Germinal center (tissue), 1 donor: Measurements from ENCODE around the gene CDCP1.
"Not testable (repeated sequence)": the region's sequence is repeated elsewhere in the genome, so short reads cannot be mapped to it uniquely, and the experiment has no call there.

Experiments used
- DNase-seq: peaks from one replicate; pipeline ENCODE4 v3.0.0; 2012; ENCODE audit warnings: mixed read lengths, low spot score

The CDCP1 gene

DNA sequence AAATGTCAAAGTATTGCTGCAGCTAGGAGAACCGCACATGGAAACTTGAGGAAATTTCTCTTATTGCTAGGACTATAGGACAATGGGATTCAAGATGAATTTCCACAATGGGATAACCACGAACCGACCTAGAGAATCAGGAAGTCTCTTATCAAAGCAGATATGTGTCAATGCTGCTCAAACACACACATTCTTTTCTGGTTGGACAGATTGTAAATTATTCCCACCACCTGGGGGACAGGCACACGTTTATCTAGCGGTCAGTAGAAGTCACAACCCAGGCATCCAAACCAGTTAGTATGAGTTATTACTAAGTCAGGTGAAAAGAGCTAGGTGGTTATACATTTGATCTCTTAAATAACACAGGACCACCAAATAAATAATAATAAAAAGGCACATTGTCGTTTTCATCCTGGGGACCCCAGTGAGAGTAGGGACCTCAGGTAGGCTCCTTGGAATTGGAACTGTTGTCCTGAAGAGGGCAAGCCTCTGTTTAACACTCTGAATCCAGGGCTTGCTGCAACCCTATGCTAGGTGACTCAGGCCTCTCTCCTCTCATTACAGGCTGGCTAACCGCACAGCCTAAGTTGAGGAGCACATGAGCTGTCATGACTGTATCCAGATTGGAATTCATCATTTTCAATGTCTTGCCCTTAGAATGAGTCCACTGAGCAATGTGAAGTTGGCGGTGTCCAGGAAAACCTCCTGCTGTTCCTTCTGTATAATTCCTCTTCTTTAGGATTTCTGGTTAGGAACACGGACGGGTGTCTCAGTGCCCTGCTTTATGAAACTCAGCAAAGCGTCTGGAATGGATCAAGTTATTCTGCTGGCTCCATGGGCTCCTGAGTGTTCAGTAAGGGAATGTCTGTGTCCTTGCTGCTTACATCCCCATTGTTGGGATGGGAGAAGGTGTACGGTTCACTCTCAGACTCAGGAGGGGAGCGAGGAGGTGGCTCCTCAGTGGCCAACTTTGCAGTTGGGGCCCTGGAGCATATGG lies 61.1 kb downstream of the CDCP1 start:
- DNase-seq = no peak

GRCh38 chr3:45084361-45084760 lies 61.8 kb downstream of the CDCP1 start:
- DNase-seq = no peak

GRCh38 chr3:45083023-45083422 lies 63.2 kb downstream of the CDCP1 start:
- no peak for DNase-seq

DNA sequence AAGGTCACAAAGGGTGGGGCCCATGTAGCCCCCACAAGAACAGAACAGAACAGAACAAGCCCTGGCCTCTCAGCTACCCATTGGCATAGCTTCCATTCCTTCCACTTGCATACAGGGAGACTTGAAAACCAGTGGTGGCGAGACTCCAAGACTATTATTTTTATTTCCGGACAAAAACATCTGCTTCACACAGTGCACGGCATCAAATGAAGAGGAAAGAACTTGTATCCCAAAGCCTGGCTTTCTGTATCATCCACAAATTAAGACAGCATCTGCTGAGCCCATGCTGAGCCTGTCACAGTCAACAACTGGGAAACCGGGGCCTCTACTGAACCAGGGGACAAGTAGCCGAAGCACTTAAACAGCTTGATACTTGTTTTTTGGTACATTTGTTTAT lies 64.0 kb downstream of the CDCP1 start:
- no peak for DNase-seq

- DNase-seq = no peak
Measured at GRCh38 chr3:45081506-45082141, 64.6 kb downstream of the CDCP1 start.

DNA sequence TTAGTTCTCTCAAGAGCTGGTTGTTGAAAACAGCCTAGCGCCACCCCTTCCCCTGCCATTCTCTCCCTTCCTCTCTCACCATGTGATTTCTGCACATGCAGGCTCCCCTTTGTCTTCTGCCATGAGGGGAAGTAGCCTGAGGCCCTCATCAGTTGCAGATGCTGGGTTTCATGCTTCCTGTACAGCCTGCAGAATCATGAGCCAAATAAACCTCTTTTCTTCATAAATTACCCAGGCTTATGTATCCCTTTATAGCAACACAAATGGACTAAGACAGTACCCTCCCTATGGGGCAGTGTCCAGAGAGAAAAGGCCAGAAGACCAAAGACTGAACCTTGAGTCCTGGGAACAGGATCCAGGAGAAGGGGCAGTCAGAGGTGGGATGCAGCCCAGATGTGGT lies 65.4 kb downstream of the CDCP1 start:
- DNase-seq = no peak

DNA sequence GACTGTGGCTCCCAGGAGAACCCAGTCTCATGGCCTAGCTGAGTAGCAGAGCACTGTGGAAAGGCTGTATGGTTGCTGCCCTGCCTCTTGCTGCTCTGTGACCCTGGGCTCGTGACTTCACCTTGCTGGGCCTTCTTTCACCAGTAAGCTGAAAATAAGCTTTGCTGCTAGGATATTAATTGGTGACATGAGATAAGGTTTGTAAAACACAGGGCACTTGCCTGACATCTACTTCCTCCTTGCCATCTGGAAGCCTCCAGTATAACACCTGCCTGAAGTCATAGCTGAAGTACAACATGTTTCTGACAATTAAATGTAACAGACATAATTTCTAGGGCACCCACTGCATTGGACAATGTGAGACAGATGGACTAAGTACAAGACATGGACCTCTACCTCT lies 66.5 kb downstream of the CDCP1 start:
- no peak for DNase-seq

DNA sequence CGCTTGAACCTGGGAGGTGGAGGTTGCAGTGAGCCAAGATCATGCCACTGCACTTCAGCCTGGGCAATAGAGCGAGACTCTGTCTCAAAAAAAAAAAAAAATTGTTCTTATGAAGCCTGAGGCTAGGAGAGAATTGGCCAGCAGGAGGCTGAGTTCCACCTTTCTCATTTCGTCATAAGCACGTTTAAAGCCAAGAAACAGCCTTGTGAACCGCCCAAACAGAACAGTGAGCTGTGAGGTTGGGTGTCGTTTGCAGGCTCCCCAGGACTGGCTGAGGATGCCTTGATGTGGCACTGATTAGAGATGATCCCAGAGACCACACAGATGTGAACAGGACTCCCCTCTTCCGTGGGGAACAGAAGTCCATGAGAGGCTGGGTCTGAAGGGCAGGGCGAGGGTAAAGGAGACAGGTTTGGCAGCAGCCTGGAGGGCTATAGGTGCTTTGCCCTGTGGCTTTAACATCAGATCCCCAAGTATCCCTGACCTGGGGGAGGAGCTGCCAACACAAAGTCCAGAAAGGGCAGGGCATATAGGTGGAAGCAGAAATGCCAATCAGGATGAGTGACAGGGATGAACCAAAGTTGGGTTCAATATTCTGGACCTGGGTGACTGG lies 67.2 kb downstream of the CDCP1 start:
- DNase-seq = no peak

GRCh38 chr3:45078256-45078655 lies 67.9 kb downstream of the CDCP1 start:
- DNase-seq = not testable (repeated sequence)

DNA sequence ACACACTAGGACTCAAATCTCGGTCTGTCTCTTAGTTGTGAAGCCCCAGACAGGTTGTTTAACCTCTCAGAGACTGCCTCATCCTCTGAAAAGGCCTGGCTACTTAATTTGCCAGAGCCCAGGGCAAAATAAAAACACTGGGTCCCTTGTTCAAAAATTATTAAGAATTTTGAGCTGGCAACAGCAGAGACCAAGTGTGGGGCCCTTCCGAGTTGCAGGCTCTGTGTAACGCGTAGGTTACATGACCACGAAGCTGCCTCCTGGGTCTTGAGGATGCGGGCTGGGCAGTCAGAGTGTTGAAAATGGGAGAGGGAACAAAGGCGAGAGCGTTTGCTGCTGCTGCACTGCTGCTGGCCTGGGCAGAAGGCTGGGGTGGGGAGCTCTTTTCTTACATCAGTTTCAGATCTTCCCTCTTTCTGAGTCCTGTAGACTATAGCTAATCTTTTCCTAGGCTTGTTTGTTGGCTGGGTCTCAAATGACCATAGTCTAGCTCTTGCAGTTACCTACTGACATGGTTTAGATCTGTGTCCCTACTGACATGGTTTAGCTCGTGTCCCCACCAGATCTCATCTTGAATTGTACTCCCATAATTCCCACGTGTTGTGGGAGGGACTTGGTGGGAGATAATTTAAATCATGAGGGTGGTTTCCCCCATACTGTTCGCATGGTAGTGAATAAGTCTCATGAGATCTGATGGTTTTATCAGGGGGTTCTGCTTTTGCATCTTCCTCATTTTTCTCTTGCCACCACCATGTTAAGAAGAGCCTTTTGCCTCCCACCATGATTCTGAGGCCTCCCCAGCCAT lies 70.2 kb downstream of the CDCP1 start:
- no peak for DNase-seq

DNA sequence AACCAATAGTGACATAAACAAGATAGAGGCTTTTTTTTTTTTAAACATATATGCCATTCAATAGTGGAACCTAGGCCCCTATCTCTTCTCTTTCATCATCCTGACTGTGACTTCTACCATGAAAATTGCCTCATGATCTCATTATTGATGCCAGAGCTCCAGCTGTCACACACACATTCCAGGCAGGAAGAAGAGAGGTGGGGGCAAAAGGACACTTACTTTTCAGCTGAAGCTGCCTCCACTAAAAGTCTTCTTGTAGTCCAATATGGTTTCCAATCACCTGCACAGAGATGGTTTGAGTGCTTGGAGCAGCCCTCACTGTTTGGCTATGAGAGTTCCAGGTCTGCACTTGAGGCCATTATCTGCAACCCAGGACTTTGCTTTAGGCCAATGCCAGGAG lies 75.1 kb downstream of the CDCP1 start:
- no peak for DNase-seq

GRCh38 chr3:45067941-45068340 lies 78.2 kb downstream of the CDCP1 start:
- DNase-seq = no peak

GRCh38 chr3:45067486-45067885 lies 78.7 kb downstream of the CDCP1 start:
- DNase-seq = no peak

DNA sequence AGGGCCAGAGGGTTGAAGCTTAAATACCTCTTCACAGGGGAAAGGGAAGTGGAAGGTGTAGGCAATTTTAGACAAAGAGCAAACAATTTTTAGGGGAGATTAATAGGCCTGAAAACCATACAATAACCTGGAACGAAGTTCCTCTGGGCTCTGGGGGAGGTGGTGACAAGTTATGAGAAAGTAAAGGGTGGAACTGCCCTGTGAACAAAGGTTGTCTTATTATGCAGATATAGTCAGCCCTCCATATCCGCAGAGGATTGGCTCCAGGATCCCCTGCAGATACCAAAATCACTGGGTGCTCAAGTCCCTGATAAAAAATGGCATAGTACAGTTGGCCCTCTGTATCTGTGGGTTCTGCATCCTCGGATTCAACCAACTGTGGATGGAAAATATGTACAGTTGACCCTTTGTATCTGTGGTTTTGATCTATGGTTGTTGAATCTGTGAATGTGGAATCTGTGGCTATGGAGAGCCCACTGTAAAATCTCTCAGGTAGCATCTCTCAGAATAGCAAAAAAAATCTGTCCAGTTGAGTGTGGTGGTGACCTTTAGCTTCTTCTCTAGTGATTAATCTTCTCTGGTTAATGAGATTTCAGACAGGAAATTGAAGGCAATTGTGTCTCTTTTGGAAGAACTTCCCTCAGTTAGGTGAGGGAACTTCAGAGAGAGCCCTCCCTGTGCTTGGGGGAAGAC lies 79.9 kb downstream of the CDCP1 start:
- no peak for DNase-seq

DNA sequence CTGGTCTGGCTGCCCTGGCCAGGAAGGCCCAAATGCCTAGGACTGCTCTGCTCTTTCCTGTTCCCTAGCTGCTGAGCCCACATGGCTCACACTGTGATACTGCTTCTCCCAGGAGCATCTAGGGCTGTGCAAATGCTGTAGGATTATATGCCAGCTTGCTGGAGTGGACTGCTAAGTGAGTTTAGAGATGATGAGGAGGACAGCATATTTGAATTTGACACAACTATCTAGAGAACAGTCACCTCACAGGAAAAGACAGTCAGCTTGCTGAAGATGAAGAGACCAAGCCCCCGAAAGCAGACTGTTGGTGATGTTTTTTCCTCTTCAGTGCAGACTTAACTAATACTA lies 80.8 kb downstream of the CDCP1 start:
- DNase-seq = no peak

- DNase-seq = no peak
Measured at GRCh38 chr3:45064512-45065372, 81.4 kb downstream of the CDCP1 start.

DNA sequence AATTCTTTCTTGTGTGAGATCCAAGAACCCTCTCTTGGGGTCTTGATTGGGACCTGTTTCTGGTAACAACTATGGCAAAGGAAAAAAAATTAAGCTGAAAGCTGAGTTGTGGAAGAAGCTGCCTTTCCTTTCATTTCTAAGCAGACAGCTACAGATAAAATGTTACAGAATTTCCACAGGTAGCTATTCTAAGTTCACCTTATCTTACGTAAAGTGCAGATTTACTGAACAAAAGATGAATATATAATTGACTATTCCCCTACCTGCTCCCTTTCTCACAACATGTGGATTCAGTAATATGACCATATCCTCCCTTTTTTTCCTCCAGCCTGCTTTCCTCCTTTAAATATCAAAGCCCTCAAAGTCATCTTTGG lies 83.5 kb downstream of the CDCP1 start:
- DNase-seq = no peak

DNA sequence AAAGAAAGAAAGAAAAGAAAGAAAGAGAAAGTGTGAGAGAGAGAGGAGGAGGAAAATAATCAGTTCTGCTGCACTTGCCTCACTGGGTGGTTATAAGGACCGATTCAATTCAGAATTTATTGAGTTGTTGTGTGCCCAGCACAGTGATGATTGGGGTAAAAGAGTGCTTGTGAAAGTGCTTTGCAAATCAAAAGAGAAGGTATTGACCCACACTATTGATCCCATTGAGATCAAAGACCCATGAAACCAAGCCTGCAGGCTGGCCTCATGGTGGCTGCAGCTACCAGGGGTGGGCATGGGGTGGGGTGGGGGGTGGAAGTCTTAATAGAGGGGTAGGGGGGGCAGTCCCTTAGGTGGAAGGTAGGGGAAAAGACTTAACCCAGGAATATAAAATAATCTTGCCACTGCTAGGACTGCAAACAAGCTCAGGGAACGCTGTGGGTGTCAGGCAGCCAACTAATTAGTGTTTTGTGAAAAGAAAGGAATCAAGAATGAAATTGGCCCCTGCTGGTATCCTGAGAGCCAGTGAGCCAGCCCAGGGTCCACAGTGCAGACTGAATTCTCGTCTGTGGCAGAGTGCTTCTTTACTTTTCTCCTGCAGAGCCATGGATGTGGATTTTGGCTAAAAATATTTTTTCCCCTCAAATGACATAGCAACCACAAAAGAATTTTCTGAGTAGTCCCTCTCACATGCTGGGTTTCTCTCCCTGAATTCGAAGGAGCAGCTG lies 85.8 kb downstream of the CDCP1 start:
- no peak for DNase-seq

DNA sequence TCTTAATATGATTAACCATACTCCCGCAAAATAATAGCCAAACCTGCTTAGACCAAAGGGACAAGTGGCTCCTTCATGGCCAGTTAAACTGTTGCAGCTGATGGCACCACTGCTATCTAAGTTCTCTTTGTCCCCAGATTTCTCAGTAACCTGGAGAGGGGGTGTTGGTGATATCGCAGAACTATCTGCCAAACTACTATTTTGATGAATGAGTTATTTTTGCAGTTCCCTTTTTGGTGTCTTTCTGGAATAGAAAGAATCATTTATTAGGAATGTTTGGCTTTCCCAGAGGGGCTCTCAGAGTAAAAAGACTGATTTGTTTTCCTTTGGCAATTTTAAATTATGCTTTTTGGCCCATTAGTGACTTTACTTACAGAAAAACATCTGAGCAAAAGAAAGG lies 87.0 kb downstream of the CDCP1 start:
- DNase-seq = no peak

GRCh38 chr3:45057557-45057956 lies 88.6 kb downstream of the CDCP1 start:
- no peak for DNase-seq
